NCI-H146 treated with DMSO at 0.1 percent for 48 hours (cell line): ENCODE data around the gene FTMT.
"Not testable (repeated sequence)": the region's sequence is repeated elsewhere in the genome, so short reads cannot be mapped to it uniquely, and the experiment has no call there.

Experiments used
- DNase-seq: peaks from one replicate; lab custom pipeline; 2025; ENCODE audit not compliant: unreplicated experiment; lab: John Stamatoyannopoulos, UW

The FTMT gene

GRCh38 chr5:121851643-121852574, at the start of gene FTMT:
TSS of gene FTMT (plus strand) at chr5:121851882. CDS start at chr5:121851964, 82 bp downstream.
- DNase-seq, result no peak

- not testable (repeated sequence) for DNase-seq
These were observed 46.4 kb upstream of the FTMT start for GRCh38 chr5:121805251-121805650.

- DNase-seq, result no peak
These were observed 45.8 kb upstream of the FTMT start for GRCh38 chr5:121805911-121806310.

GRCh38 chr5:121816164-121816563, 35.5 kb upstream of the FTMT start:
- DNase-seq, result no peak

GRCh38 chr5:121819682-121820261, 31.9 kb upstream of the FTMT start:
- no peak for DNase-seq

GRCh38 chr5:121833617-121834016, 18.1 kb upstream of the FTMT start:
- no peak for DNase-seq

- DNase-seq, result no peak
These were observed 17.7 kb upstream of the FTMT start for GRCh38 chr5:121834021-121834420.

GRCh38 chr5:121841892-121842291, 9.8 kb upstream of the FTMT start:
- no peak for DNase-seq

- DNase-seq, result no peak
These were observed 1.4 kb upstream of the FTMT start for GRCh38 chr5:121850272-121850671.

GRCh38 chr5:121853850-121854249, 2.2 kb downstream of the FTMT start:
- DNase-seq, result no peak

GRCh38 chr5:121862801-121863200, 11.1 kb downstream of the FTMT start:
- no peak for DNase-seq

GRCh38 chr5:121863753-121864285, 12.1 kb downstream of the FTMT start:
- no peak for DNase-seq

GRCh38 chr5:121867403-121867802, 15.7 kb downstream of the FTMT start:
- no peak for DNase-seq

GRCh38 chr5:121870489-121870888, 18.8 kb downstream of the FTMT start:
- no peak for DNase-seq

GRCh38 chr5:121872856-121873255, 21.2 kb downstream of the FTMT start:
- no peak for DNase-seq

- no peak for DNase-seq
These were observed 21.7 kb downstream of the FTMT start for GRCh38 chr5:121873409-121873808.

GRCh38 chr5:121885630-121886029, 33.9 kb downstream of the FTMT start:
- no peak for DNase-seq

GRCh38 chr5:121887727-121888126, 36.0 kb downstream of the FTMT start:
- DNase-seq, result no peak

- no peak for DNase-seq
These were observed 38.7 kb downstream of the FTMT start for GRCh38 chr5:121890297-121890858.

- no peak for DNase-seq
These were observed 45.7 kb downstream of the FTMT start for GRCh38 chr5:121897341-121897740.

- DNase-seq, result no peak
These were observed 47.7 kb downstream of the FTMT start for GRCh38 chr5:121899346-121899745.
